ENCODE results near the gene H19.
A peak's percentile ranks its signal among the peaks of the same experiment; 100 is the strongest.

The H19 gene

GRCh38 chr11:2039198-2039759, 41.6 kb upstream of the H19 start:
- no peak for DNase-seq
- no peaks in the 10 kb centered on the region for H3K4me1 ChIP-seq (ENCODE audit: insufficient read depth, low read length)
- H3K9me3 ChIP-seq (ENCODE audit: insufficient read depth, low read length, severe bottlenecking), result no peaks in the 10 kb centered on the region
- no peaks in the 10 kb centered on the region for H3K36me3 ChIP-seq (ENCODE audit: insufficient read depth, low read length)
- H4K20me1 ChIP-seq (ENCODE audit: insufficient read depth, low read length), result no peaks in the 10 kb centered on the region
- H3K4me2 ChIP-seq (ENCODE audit: insufficient read depth, low read length), result no peak overlapping the region
- H2AFZ ChIP-seq (ENCODE audit: low read depth, low read length), result no peak overlapping the region
- H3K4me3 ChIP-seq (ENCODE audit: low read depth in 1 of 2, low read length in 2 of 2), result no peak overlapping the region
- H3K9ac ChIP-seq (ENCODE audit: low read depth, low read length), result no peak overlapping the region
- no peak for ATAC-seq (ENCODE audit: insufficient read depth, low read depth)
- H3K27ac ChIP-seq (ENCODE audit: low read length), result no peak overlapping the region
- H3K27me3 ChIP-seq (ENCODE audit: insufficient read depth, low read length, poor library complexity), result no peaks in the 10 kb centered on the region
- TF ChIP-seq EZH2 (IDR thresholded peaks at IDR 0.05; ENCODE audit: borderline replicate concordance, low read depth, low read length, severe bottlenecking) (no peak), CTCF (IDR thresholded peaks at IDR 0.05; ENCODE audit: borderline replicate concordance, extremely low read depth, low read length, poor library complexity, severe bottlenecking) (no peak)
- H3K79me2 ChIP-seq (ENCODE audit: insufficient read depth, low read length), result no peaks in the 10 kb centered on the region

GRCh38 chr11:2036863-2037486, 39.3 kb upstream of the H19 start:
- no peaks in the 10 kb centered on the region for H4K20me1 ChIP-seq (ENCODE audit: insufficient read depth, low read length)
- TF ChIP-seq CTCF (IDR thresholded peaks at IDR 0.05; ENCODE audit: borderline replicate concordance, extremely low read depth, low read length, poor library complexity, severe bottlenecking) (no peak), EZH2 (IDR thresholded peaks at IDR 0.05; ENCODE audit: borderline replicate concordance, low read depth, low read length, severe bottlenecking) (no peak)
- no peak overlapping the region for H3K9ac ChIP-seq (ENCODE audit: low read depth, low read length)
- no peaks in the 10 kb centered on the region for H3K79me2 ChIP-seq (ENCODE audit: insufficient read depth, low read length)
- H3K4me3 ChIP-seq (ENCODE audit: low read depth in 1 of 2, low read length in 2 of 2), result no peak overlapping the region
- no peaks in the 10 kb centered on the region for H3K36me3 ChIP-seq (ENCODE audit: insufficient read depth, low read length)
- no peaks in the 10 kb centered on the region for H3K27me3 ChIP-seq (ENCODE audit: insufficient read depth, low read length, poor library complexity)
- ATAC-seq (ENCODE audit: insufficient read depth, low read depth) (peak; percentile 77), DNase-seq (no peak)
- H3K4me2 ChIP-seq (ENCODE audit: insufficient read depth, low read length), result no peak overlapping the region
- H2AFZ ChIP-seq (ENCODE audit: low read depth, low read length), result no peak overlapping the region
- no peaks in the 10 kb centered on the region for H3K9me3 ChIP-seq (ENCODE audit: insufficient read depth, low read length, severe bottlenecking)
- H3K27ac ChIP-seq (ENCODE audit: low read length), result no peak overlapping the region
- H3K4me1 ChIP-seq (ENCODE audit: insufficient read depth, low read length), result no peaks in the 10 kb centered on the region

- Histone ChIP-seq H3K4me3 (ENCODE audit: low read depth in 1 of 2, low read length in 2 of 2) (no peak overlapping the region), H3K4me2 (ENCODE audit: insufficient read depth, low read length) (no peak overlapping the region), H4K20me1 (ENCODE audit: insufficient read depth, low read length) (no peaks in the 10 kb centered on the region), H2AFZ (ENCODE audit: low read depth, low read length) (no peak overlapping the region), H3K9ac (ENCODE audit: low read depth, low read length) (no peak overlapping the region), H3K9me3 (ENCODE audit: insufficient read depth, low read length, severe bottlenecking) (no peaks in the 10 kb centered on the region), H3K4me1 (ENCODE audit: insufficient read depth, low read length) (no peaks in the 10 kb centered on the region), H3K27me3 (ENCODE audit: insufficient read depth, low read length, poor library complexity) (no peaks in the 10 kb centered on the region), H3K27ac (ENCODE audit: low read length) (no peak overlapping the region), H3K79me2 (ENCODE audit: insufficient read depth, low read length) (no peaks in the 10 kb centered on the region), H3K36me3 (ENCODE audit: insufficient read depth, low read length) (no peaks in the 10 kb centered on the region)
- no peak for DNase-seq
- no peak for ATAC-seq (ENCODE audit: insufficient read depth, low read depth)
- TF ChIP-seq EZH2 (IDR thresholded peaks at IDR 0.05; ENCODE audit: borderline replicate concordance, low read depth, low read length, severe bottlenecking), result no peak
- TF ChIP-seq CTCF (IDR thresholded peaks at IDR 0.05; ENCODE audit: borderline replicate concordance, extremely low read depth, low read length, poor library complexity, severe bottlenecking), result no peak
Observed at GRCh38 chr11:2035382-2035781, 37.7 kb upstream of the H19 start.
